Panc1 (cell line): ENCODE measurements around the gene ROBO3. TPM values are rescaled to one million over a fixed set of nuclear protein-coding genes. Genes with fewer than 3 reads are reported as not detected.

Experiments
- ATAC-seq: fragments of 200-7000 bp; cut with Tn5 transposase; 2 replicates; pipeline ENCODE4 v1.9.1; 2020; ENCODE audit warnings: mild to moderate bottlenecking, moderate library complexity
- BruUV-seq: library from RNA; stranded (reverse); fragments of 400-500 nt; replicated peaks from 2 replicates; lab custom pipeline; 2021; lab: Mats Ljungman, UMichigan
- CTCF ChIA-PET: fragments of 300-600 bp; sonication (Branson Sonifier 250); formaldehyde crosslinking; loops from one replicate; lab custom pipeline; 2022; ENCODE audit warnings: antibody characterized with exemption; lab: Charles Lee
- POLR2A ChIA-PET: fragments of 300-600 bp; sonication (Branson Sonifier 250); formaldehyde crosslinking; loops from one replicate; lab custom pipeline; 2022; ENCODE audit warnings: antibody characterized with exemption; lab: Charles Lee
- DNase-seq: peaks from one replicate; pipeline ENCODE4 v3.0.0-alpha.2; 2010; ENCODE audit warnings: low read depth, low spot score
- H3K27ac ChIP-seq: 2 replicates; pipeline ENCODE4 v1.5.1; 2011; ENCODE audit warnings: mild to moderate bottlenecking, low read length, inconsistent platforms
- H3K27me3 ChIP-seq: fragments of 200-500 bp; sonication (Bioruptor generic); 2 replicates; pipeline ENCODE4 v1.6.0; 2014; ENCODE audit warnings: low read length, inconsistent platforms; ENCODE audit not compliant: control insufficient read depth, insufficient read depth
- H3K36me3 ChIP-seq: fragments of 200-500 bp; sonication (Bioruptor generic); 2 replicates; pipeline ENCODE4 v1.5.1; 2014; ENCODE audit warnings: inconsistent platforms, mild to moderate bottlenecking, low read length, moderate library complexity; ENCODE audit not compliant: control insufficient read depth, insufficient read depth
- H3K4me1 ChIP-seq: 2 replicates; pipeline ENCODE4 v1.5.1; 2011; ENCODE audit warnings: inconsistent platforms, mild to moderate bottlenecking, low read length, moderate library complexity; ENCODE audit not compliant: control insufficient read depth, insufficient read depth
- H3K4me3 ChIP-seq, 2 experiments: 2 replicates each; pipeline ENCODE4 v1.5.1; 2011 to 2012; ENCODE audit warnings: low read depth in 2 of 2, low read length in 2 of 2, mild to moderate bottlenecking in 2 of 2, inconsistent platforms in 1 of 2, moderate library complexity in 1 of 2
- H3K9me3 ChIP-seq: fragments of 200-500 bp; sonication (Bioruptor generic); 2 replicates; pipeline ENCODE4 v1.5.1; 2014; ENCODE audit warnings: low read depth, mild to moderate bottlenecking, inconsistent platforms, low read length, moderate library complexity; ENCODE audit not compliant: control insufficient read depth, insufficient read depth
- POLR2AphosphoS5 ChIP-seq: IDR thresholded peaks from 2 replicates; pipeline ENCODE4 v1.6.1; 2012; ENCODE audit warnings: mild to moderate bottlenecking, low read depth, low read length, moderate library complexity
- SIN3A ChIP-seq: IDR thresholded peaks from 2 replicates; pipeline ENCODE4 v1.6.1; 2012; ENCODE audit warnings: low read depth, mild to moderate bottlenecking, low read length, moderate library complexity, borderline replicate concordance; ENCODE audit not compliant: insufficient read depth
- TCF7L2 ChIP-seq: IDR thresholded peaks from 2 replicates; pipeline ENCODE4 v1.6.1; 2011; ENCODE audit warnings: mild to moderate bottlenecking, low read depth, low read length, inconsistent platforms
- in situ Hi-C: cut with HindIII; loops from 2 replicates; pipeline ENCODE4 v1.10.0; 2016; ENCODE audit warnings: low sequenced_read_pairs, low pct_unique_long_range_greater_than_20kb
- intact Hi-C: fragments of 100-400 bp; cut with micrococcal nuclease; formaldehyde crosslinking; loops from one replicate; pipeline ENCODE4 v1.10.0; 2022; ENCODE audit not compliant: unreplicated experiment
- total RNA-seq: library from RNA; stranded (reverse); gene quantifications from one replicate; pipeline ENCODE4 v1.2.1, GENCODE V29; 2021; ENCODE audit not compliant: unreplicated experiment
- TF ChIP-seq, protein P1 (sequence below): fragments of 450-650 bp; IDR thresholded peaks from 2 replicates; pipeline ENCODE4 v1.5.1; 2017; ENCODE audit warnings: mild to moderate bottlenecking
- TF ChIP-seq, protein P2 (sequence below), 2 experiments: IDR thresholded peaks; 2 replicates each; pipeline ENCODE4 v1.6.1; 2011 to 2012; ENCODE audit warnings: low read depth in 2 of 2, control low read depth in 1 of 2, low read length in 1 of 2, mild to moderate bottlenecking in 1 of 2, moderate library complexity in 1 of 2; ENCODE audit not compliant: insufficient read depth in 1 of 2

Gene ROBO3
- total RNA-seq, 1 experiment from 2014 or later: 12.0 TPM

GRCh38 chr11:124895471-124895971, 30.3 kb downstream of the ROBO3 start:
- intact Hi-C loops: no loop called here
- Histone ChIP-seq H3K36me3 (no peaks in the 10 kb centered on the region), H3K27me3 (peaks cover 2% of the 10 kb centered on the region), H3K4me1 (0 out of 2 replicates have a peak, but pooled peaks cover 3% of the 10 kb centered on the region), H3K4me3 (no peak overlapping the region), H3K27ac (no peak overlapping the region), H3K9me3 (no peaks in the 10 kb centered on the region)
- POLR2A ChIA-PET: no interaction called here
- TF ChIP-seq SIN3A: no peak
- TF ChIP-seq, protein P1, sequence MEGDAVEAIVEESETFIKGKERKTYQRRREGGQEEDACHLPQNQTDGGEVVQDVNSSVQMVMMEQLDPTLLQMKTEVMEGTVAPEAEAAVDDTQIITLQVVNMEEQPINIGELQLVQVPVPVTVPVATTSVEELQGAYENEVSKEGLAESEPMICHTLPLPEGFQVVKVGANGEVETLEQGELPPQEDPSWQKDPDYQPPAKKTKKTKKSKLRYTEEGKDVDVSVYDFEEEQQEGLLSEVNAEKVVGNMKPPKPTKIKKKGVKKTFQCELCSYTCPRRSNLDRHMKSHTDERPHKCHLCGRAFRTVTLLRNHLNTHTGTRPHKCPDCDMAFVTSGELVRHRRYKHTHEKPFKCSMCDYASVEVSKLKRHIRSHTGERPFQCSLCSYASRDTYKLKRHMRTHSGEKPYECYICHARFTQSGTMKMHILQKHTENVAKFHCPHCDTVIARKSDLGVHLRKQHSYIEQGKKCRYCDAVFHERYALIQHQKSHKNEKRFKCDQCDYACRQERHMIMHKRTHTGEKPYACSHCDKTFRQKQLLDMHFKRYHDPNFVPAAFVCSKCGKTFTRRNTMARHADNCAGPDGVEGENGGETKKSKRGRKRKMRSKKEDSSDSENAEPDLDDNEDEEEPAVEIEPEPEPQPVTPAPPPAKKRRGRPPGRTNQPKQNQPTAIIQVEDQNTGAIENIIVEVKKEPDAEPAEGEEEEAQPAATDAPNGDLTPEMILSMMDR: no peak
- no peak for TF ChIP-seq TCF7L2
- TF ChIP-seq, protein P2, sequence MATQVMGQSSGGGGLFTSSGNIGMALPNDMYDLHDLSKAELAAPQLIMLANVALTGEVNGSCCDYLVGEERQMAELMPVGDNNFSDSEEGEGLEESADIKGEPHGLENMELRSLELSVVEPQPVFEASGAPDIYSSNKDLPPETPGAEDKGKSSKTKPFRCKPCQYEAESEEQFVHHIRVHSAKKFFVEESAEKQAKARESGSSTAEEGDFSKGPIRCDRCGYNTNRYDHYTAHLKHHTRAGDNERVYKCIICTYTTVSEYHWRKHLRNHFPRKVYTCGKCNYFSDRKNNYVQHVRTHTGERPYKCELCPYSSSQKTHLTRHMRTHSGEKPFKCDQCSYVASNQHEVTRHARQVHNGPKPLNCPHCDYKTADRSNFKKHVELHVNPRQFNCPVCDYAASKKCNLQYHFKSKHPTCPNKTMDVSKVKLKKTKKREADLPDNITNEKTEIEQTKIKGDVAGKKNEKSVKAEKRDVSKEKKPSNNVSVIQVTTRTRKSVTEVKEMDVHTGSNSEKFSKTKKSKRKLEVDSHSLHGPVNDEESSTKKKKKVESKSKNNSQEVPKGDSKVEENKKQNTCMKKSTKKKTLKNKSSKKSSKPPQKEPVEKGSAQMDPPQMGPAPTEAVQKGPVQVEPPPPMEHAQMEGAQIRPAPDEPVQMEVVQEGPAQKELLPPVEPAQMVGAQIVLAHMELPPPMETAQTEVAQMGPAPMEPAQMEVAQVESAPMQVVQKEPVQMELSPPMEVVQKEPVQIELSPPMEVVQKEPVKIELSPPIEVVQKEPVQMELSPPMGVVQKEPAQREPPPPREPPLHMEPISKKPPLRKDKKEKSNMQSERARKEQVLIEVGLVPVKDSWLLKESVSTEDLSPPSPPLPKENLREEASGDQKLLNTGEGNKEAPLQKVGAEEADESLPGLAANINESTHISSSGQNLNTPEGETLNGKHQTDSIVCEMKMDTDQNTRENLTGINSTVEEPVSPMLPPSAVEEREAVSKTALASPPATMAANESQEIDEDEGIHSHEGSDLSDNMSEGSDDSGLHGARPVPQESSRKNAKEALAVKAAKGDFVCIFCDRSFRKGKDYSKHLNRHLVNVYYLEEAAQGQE (IDR thresholded peaks at IDR 0.05; ENCODE audit: insufficient read depth in 1 of 2, low read depth in 2 of 2, low read length in 1 of 2): no peak
- in situ Hi-C loops: no loop called here
- no TSS peak for BruUV-seq
- no peak for DNase-seq
- no peak for ATAC-seq
- CTCF ChIA-PET: no interaction called here

- H3K9me3 ChIP-seq: no peaks in the 10 kb centered on the region
- no peak for ATAC-seq
- 0 out of 2 replicates have a peak, but pooled peaks cover 3% of the 10 kb centered on the region for H3K4me1 ChIP-seq
- no peak for DNase-seq
- H3K36me3 ChIP-seq: no peaks in the 10 kb centered on the region
- H3K27ac ChIP-seq: no peak overlapping the region
- H3K4me3 ChIP-seq: no peak overlapping the region
- no TSS peak for BruUV-seq
- TF ChIP-seq, protein P1: no peak
- TF ChIP-seq SIN3A (no peak), TCF7L2 (no peak), POLR2AphosphoS5 (no peak)
- TF ChIP-seq, protein P2 (IDR thresholded peaks at IDR 0.05; ENCODE audit: insufficient read depth in 1 of 2, low read depth in 2 of 2, low read length in 1 of 2): no peak
- POLR2A ChIA-PET: no interaction called here
- H3K27me3 ChIP-seq: peaks cover 4% of the 10 kb centered on the region; the same call in 1 of the 2 replicates
- in situ Hi-C loops (no loop called here), intact Hi-C loops (no loop called here)
- CTCF ChIA-PET: no interaction called here
Observed at GRCh38 chr11:124896071-124896750, 31.0 kb downstream of the ROBO3 start.
